Erythroblast (primary cell): ENCODE data around the gene NPIPB9.
"Not testable (repeated sequence)": the region's sequence is repeated elsewhere in the genome, so short reads cannot be mapped to it uniquely, and the experiment has no call there.

Experiments used
- DNase-seq, 2 experiments: peaks; one replicate each; lab custom pipeline; 2025; lab: John Stamatoyannopoulos, UW
- GATA1 ChIP-seq: IDR thresholded peaks from 2 replicates; pipeline ENCODE4 v1.6.1; 2011; ENCODE audit warnings: low read depth, mild to moderate bottlenecking, control low read depth, low read length, moderate library complexity
- POLR2A ChIP-seq: IDR thresholded peaks from 2 replicates; pipeline ENCODE4 v1.6.1; 2011; ENCODE audit warnings: mild to moderate bottlenecking, low read length

The NPIPB9 gene

DNA sequence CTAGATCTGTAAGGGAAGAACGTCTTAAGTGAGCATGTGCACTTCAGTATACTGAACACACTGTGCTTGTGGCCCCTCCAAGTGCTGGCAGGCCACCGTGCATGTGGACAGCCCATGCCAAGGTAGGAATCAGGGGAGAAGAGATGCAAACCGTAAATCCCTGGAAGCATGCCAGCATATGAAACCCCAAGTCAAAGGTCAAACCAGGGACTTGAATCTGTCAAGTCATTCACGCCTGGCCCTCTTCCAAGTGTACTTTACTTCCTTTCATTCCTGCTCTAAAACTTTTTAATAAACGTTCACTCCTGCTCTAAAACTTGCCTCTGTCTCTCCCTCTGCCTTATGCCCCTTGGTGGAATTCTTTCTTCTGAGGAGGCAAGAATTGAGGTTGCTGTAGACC is 68.4 kb downstream of the NPIPB9 start:
- TF ChIP-seq POLR2A (no peak), GATA1 (no peak)
- peak; percentile 80 for DNase-seq

DNA sequence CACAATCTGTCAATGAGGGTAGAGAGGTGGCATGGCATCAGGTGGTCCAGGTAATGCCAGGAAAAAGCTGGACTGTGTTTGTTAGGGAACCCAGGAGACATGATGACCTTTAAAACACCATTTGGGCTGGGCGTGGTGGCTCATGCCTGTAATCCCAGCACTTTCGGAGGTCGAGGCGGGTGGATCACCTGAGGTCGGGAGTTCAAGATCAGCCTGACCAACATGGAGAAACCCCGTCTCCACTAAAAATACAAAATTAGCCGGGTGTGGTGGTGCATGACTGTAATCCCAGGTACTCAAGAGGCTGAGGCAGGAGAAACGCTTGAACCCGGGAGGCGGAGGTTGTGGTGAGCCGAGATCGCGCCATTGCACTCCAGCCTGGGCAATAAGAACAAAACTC is 69.0 kb downstream of the NPIPB9 start:
- not testable (repeated sequence) for DNase-seq

DNA sequence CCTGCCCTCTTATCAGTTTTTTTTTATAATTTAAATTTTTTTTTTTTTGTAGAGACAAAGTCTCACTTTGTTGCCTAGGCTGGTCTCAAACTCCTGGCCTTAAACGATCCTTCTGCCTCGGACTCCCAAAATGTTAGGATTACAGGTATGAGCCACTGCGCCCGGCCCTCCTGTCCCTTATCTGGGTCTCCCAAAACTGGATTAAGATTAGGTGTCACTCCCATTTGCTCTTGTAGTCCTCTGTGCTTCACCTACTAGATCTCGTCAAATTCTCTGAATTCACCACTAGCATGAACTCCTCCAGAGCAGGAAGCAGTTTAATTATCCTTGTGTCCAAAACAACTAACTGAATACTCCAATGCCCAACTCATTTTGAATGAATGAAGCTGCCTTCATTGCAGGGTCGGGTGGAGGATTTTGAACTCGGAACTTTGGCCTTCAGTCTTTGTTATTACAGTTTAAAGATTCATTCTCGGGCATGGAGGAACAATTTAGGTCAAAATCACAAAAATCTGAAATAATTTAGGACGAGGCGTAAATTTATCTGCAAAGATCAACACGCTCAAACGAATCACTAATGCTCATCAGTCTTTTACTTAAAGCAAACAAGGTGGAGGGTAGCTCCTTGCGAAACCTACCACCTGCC is 70.4 kb downstream of the NPIPB9 start:
- DNase-seq, result no peak
- no peak for TF ChIP-seq POLR2A
- TF ChIP-seq GATA1, result no peak
